HCT116 (cell line): Measurements from ENCODE around the gene FCHO2. TPM values are rescaled to one million over a fixed set of nuclear protein-coding genes. Genes with fewer than 3 reads are reported as not detected.

Experiments used
- ATAC-seq: fragments of 200-7000 bp; cut with Tn5 transposase; 2 replicates; pipeline ENCODE4 v1.9.1; 2020; ENCODE audit warnings: mild to moderate bottlenecking, moderate library complexity
- BruUV-seq: library from RNA; stranded (reverse); fragments of 400-500 nt; replicated peaks from 2 replicates; lab custom pipeline; 2021; lab: Mats Ljungman, UMichigan
- CTCF ChIA-PET: fragments of 300-600 bp; sonication (Branson Sonifier 250); formaldehyde crosslinking; loops from one replicate; lab custom pipeline; 2021; ENCODE audit warnings: antibody characterized with exemption; lab: Charles Lee
- POLR2A ChIA-PET: fragments of 300-600, 350-600 bp; sonication (Branson Sonifier 250); formaldehyde crosslinking; loops from one replicate; lab custom pipeline; 2021; ENCODE audit warnings: antibody characterized with exemption; lab: Charles Lee
- RAD21 ChIA-PET, 2 experiments: fragments of 300-600 bp; sonication (Branson Sonifier 250); formaldehyde crosslinking; loops; one replicate each; lab custom pipeline; 2023; ENCODE audit warnings: low total read pairs in 2 of 2; ENCODE audit not compliant: uncharacterized antibody in 2 of 2, unreplicated experiment in 2 of 2, low non-redundant PET in 1 of 2; lab: Charles Lee
- DNase-seq: peaks from one replicate; pipeline ENCODE4 v3.0.0-alpha.2; 2010; ENCODE audit warnings: low read depth, low spot score
- H2AFZ ChIP-seq: fragments of 200-600 bp; shearing (Covaris generic), sonication (generic); 2 replicates; pipeline ENCODE4 v1.6.1; 2017; ENCODE audit warnings: low read depth, mixed run types, mixed read lengths, antibody characterized with exemption, low read length; ENCODE audit not compliant: poor library complexity, severe bottlenecking
- H3K27ac ChIP-seq: 2 replicates; pipeline ENCODE4 v1.5.1; 2012; ENCODE audit warnings: low read depth, low read length
- H3K27me3 ChIP-seq: fragments of 200-600 bp; sonication (generic); 2 replicates; pipeline ENCODE4 v1.6.1; 2016; ENCODE audit warnings: mixed run types, low read length, mixed read lengths; ENCODE audit not compliant: insufficient read depth
- H3K36me3 ChIP-seq, 2 experiments: fragments of 200-500 bp in 1 of 2; fragments of 200-600 bp in 1 of 2; sonication (Bioruptor generic) in 1 of 2; sonication (generic) in 1 of 2; 2 replicates each; pipeline versions ENCODE4 v1.5.1 to v1.6.1; 2014 to 2016; ENCODE audit warnings: low read length in 2 of 2, inconsistent platforms in 1 of 2, mixed read lengths in 1 of 2, mixed run types in 1 of 2; ENCODE audit not compliant: insufficient read depth in 2 of 2, control insufficient read depth in 1 of 2
- H3K4me1 ChIP-seq, 2 experiments: fragments of 200-600 bp in 1 of 2; sonication (generic) in 1 of 2; 2 replicates each; pipeline versions ENCODE4 v1.5.1 to v1.6.1; 2012 to 2017; ENCODE audit warnings: low read length in 2 of 2, inconsistent platforms in 1 of 2, mild to moderate bottlenecking in 1 of 2, mixed read lengths in 1 of 2, mixed run types in 1 of 2, moderate library complexity in 1 of 2; ENCODE audit not compliant: insufficient read depth in 2 of 2, control insufficient read depth in 1 of 2
- H3K4me2 ChIP-seq: fragments of 200-600 bp; sonication (generic); 2 replicates; pipeline ENCODE4 v1.6.1; 2017; ENCODE audit warnings: mixed run types, low read length, mixed read lengths
- H3K4me3 ChIP-seq, 2 experiments: fragments of 200-600 bp in 1 of 2; sonication (generic) in 1 of 2; replicated peaks in 1 of 2; 2 replicates each; pipeline ENCODE4 v1.5.1; 2011 to 2016; ENCODE audit warnings: low read length in 2 of 2, control low read depth in 1 of 2, low read depth in 1 of 2, mild to moderate bottlenecking in 1 of 2, mixed read lengths in 1 of 2, mixed run types in 1 of 2
- H3K79me2 ChIP-seq: fragments of 200-600 bp; sonication (generic); 2 replicates; pipeline ENCODE4 v1.6.1; 2017; ENCODE audit warnings: mild to moderate bottlenecking, mixed run types, low read length, moderate library complexity, mixed read lengths; ENCODE audit not compliant: insufficient read depth
- H3K9ac ChIP-seq: fragments of 200-600 bp; sonication (generic); 2 replicates; pipeline ENCODE4 v1.6.1; 2016; ENCODE audit warnings: low read length, mixed read lengths
- H3K9me2 ChIP-seq: fragments of 200-600 bp; sonication (generic), shearing (Covaris generic); 2 replicates; pipeline ENCODE4 v1.6.1; 2017; ENCODE audit warnings: mixed run types, mild to moderate bottlenecking, moderate library complexity; ENCODE audit not compliant: insufficient read depth
- H3K9me3 ChIP-seq, 2 experiments: fragments of 200-500 bp in 1 of 2; fragments of 200-600 bp in 1 of 2; sonication (Bioruptor generic) in 1 of 2; sonication (generic) in 1 of 2; 2 replicates each; pipeline ENCODE4 v1.6.1; 2014 to 2017; ENCODE audit warnings: low read length in 2 of 2, mixed read lengths in 2 of 2, inconsistent platforms in 1 of 2, low read depth in 1 of 2, mild to moderate bottlenecking in 1 of 2, mixed run types in 1 of 2, moderate library complexity in 1 of 2; ENCODE audit not compliant: control insufficient read depth in 1 of 2, insufficient read depth in 1 of 2
- H4K20me1 ChIP-seq: fragments of 200-600 bp; sonication (generic), shearing (Covaris generic); 2 replicates; pipeline ENCODE4 v1.6.1; 2017; ENCODE audit warnings: mixed run types, mild to moderate bottlenecking, moderate library complexity; ENCODE audit not compliant: insufficient read depth
- ATF3 ChIP-seq: IDR thresholded peaks from 2 replicates; pipeline ENCODE4 v1.6.1; 2012
- CBX3 ChIP-seq: IDR thresholded peaks from 2 replicates; pipeline ENCODE4 v1.6.1; 2012; ENCODE audit warnings: low read depth
- CEBPB ChIP-seq: IDR thresholded peaks from 2 replicates; pipeline ENCODE4 v1.6.1; 2012; ENCODE audit warnings: low read depth
- CTCF ChIP-seq, 3 experiments: fragments of 200-600 bp in 1 of 3; sonication (generic) in 1 of 3; IDR thresholded peaks in 2 of 3; conservative IDR thresholded peaks in 1 of 3; 2 replicates each; pipeline ENCODE4 v1.5.1; 2012 to 2017; ENCODE audit warnings: low read depth in 2 of 3, low read length in 2 of 3, antibody characterized with exemption in 1 of 3, borderline replicate concordance in 1 of 3, control low read depth in 1 of 3, mild to moderate bottlenecking in 1 of 3, mixed read lengths in 1 of 3, mixed run types in 1 of 3, moderate library complexity in 1 of 3; ENCODE audit not compliant: insufficient read depth in 1 of 3
- ELF1 ChIP-seq: IDR thresholded peaks from 2 replicates; pipeline ENCODE4 v1.6.1; 2012; ENCODE audit warnings: low read depth, borderline replicate concordance
- FOSL1 ChIP-seq: IDR thresholded peaks from 2 replicates; pipeline ENCODE4 v1.6.1; 2012; ENCODE audit warnings: low read depth
- MAX ChIP-seq: IDR thresholded peaks from 2 replicates; pipeline ENCODE4 v1.6.1; 2012
- POLR2A ChIP-seq: IDR thresholded peaks from 2 replicates; pipeline ENCODE4 v1.7.0; 2011; ENCODE audit warnings: borderline replicate concordance; ENCODE audit not compliant: insufficient read depth, insufficient read length; ENCODE audit errors: extremely low read depth
- SIN3A ChIP-seq: IDR thresholded peaks from 2 replicates; pipeline ENCODE4 v1.6.1; 2012; ENCODE audit warnings: low read depth
- SP1 ChIP-seq: IDR thresholded peaks from 2 replicates; pipeline ENCODE4 v1.6.1; 2012; ENCODE audit warnings: low read depth
- SRF ChIP-seq: IDR thresholded peaks from 2 replicates; pipeline ENCODE4 v1.6.1; 2012; ENCODE audit warnings: low read depth
- YY1 ChIP-seq: IDR thresholded peaks from 2 replicates; pipeline ENCODE4 v1.6.1; 2011; ENCODE audit warnings: low read length, low read depth, moderate library complexity, mild to moderate bottlenecking; ENCODE audit not compliant: insufficient replicate concordance; ENCODE audit errors: extremely low read depth
- ZFX ChIP-seq: fragments of 450-650 bp; IDR thresholded peaks from 2 replicates; pipeline ENCODE4 v1.6.1; 2017
- ZNF274 ChIP-seq: fragments of 200-500 bp; sonication (Bioruptor generic); IDR thresholded peaks from 2 replicates; pipeline ENCODE4 v1.6.1; 2014; ENCODE audit warnings: mild to moderate bottlenecking, low read depth, low read length, inconsistent platforms
- intact Hi-C: fragments of 100-400 bp; cut with micrococcal nuclease; formaldehyde crosslinking; loops from 2 replicates; pipeline ENCODE4 v1.10.0; 2022
- total RNA-seq: library from RNA; stranded (reverse); gene quantifications from one replicate; pipeline ENCODE4 v1.2.1, GENCODE V29; 2021; ENCODE audit not compliant: unreplicated experiment

FCHO2 gene
- total RNA-seq, 1 experiment from 2014 or later, result 18.7 TPM

GRCh38 chr5:73131711-73132425, 176.0 kb downstream of the FCHO2 start:
- DNase-seq, result no peak
- Histone ChIP-seq H3K9me3 (no peaks in the 10 kb centered on the region), H3K9me2 (no peaks in the 10 kb centered on the region), H3K27ac (no peak overlapping the region), H4K20me1 (no peaks in the 10 kb centered on the region), H3K4me2 (no peak overlapping the region), H3K27me3 (no peaks in the 10 kb centered on the region), H3K4me1 (no peaks in the 10 kb centered on the region), H2AFZ (no peak overlapping the region), H3K79me2 (no peaks in the 10 kb centered on the region), H3K36me3 (0 out of 4 replicates have a peak, but pooled peaks cover 0 to 4% of the 10 kb centered on the region in 2 experiments), H3K9ac (no peak overlapping the region), H3K4me3 (no peak overlapping the region)
- POLR2A ChIA-PET, result no interaction called here
- ATAC-seq, result no peak
- CTCF ChIA-PET, result no interaction called here
- TF ChIP-seq CBX3, result no peak
- TF ChIP-seq SP1, result no peak
- no peak for TF ChIP-seq ATF3
- TF ChIP-seq SRF, result no peak
- no peak for TF ChIP-seq CTCF (IDR thresholded peaks at IDR 0.05 in 2 of 3, conservative IDR thresholded peaks at IDR 0.05 in 1 of 3; ENCODE audit: borderline replicate concordance in 1 of 3, insufficient read depth in 1 of 3, low read depth in 2 of 3, low read length in 2 of 3)
- no peak for TF ChIP-seq ZNF274
- no peak for TF ChIP-seq CEBPB
- no peak for TF ChIP-seq SIN3A
- TF ChIP-seq ZFX, result no peak
- no peak for TF ChIP-seq MAX
- no peak for TF ChIP-seq YY1
- TF ChIP-seq POLR2A, result no peak
- no peak for TF ChIP-seq ELF1
- no peak for TF ChIP-seq FOSL1
- BruUV-seq, result no TSS peak
- RAD21 ChIA-PET, result no interaction called here
- intact Hi-C loops, result no loop called here
